ENCODE measurements around the gene TMEM132C. TPM values are rescaled to one million over a fixed set of nuclear protein-coding genes. Genes with fewer than 3 reads are reported as not detected.

Gene TMEM132C
- total RNA-seq, 2 donors from 2014 or later, result 0.26 to 0.33 TPM

DNA sequence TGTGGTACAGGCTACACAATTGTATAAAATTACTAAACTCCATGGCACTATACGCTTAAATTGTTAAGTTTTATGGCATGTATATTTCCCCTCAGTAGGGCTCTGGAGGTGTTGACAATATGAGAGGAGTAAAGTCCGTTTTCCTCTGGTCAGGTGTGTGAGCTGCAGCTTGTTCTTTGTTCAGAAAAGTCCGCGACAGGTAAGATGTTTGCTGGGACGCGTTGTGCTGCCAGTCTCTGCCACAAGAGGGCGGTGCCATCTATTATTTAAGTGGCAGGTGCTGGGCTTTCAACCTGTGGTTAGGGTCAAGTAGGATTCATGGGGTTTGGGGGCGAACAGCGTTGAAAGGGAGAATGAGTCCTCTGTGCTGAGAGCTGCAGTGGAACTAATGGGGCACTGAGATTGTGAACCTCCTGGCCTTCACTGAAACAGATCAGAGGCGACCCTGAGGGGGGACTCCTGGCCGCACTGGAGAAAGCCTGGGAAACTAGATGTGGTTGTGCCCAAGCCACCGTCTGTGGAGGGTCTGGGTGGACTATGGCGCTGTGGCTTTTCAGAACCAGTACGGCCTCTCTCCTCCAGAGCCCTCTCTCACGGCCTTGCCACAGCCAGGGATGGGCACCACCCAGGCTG, 377.8 kb downstream of the TMEM132C start:
- Mint-ChIP-seq H3K4me3 (no peak overlapping the region), H3K27ac (no peak overlapping the region), H3K36me3 (ENCODE audit: low read depth) (no peaks in the 10 kb centered on the region), H3K27me3 (ENCODE audit: insufficient read depth) (peaks cover 6% of the 10 kb centered on the region), H3K4me1 (no peaks in the 10 kb centered on the region), H3K9me3 (peaks cover 6% of the 10 kb centered on the region)
- H3K4me3 ChIP-seq (ENCODE audit: low read length), result no peak overlapping the region
- 49 to 76% methylated on average over 8 to 15 of the region's 15 CpGs for WGBS, 2 experiments (ENCODE audit: insufficient coverage in 1 of 2, insufficient read length in 1 of 2)
- DNase-seq, result peak; percentile 96
- H3K9me3 ChIP-seq (ENCODE audit: control insufficient read depth, low read length), result no peaks in the 10 kb centered on the region
- no peak overlapping the region for H3K27ac ChIP-seq (ENCODE audit: low read depth, low read length)
- no peaks in the 10 kb centered on the region for H3K36me3 ChIP-seq (ENCODE audit: control insufficient read depth, insufficient read depth, low read length)
- TF ChIP-seq, protein P1, sequence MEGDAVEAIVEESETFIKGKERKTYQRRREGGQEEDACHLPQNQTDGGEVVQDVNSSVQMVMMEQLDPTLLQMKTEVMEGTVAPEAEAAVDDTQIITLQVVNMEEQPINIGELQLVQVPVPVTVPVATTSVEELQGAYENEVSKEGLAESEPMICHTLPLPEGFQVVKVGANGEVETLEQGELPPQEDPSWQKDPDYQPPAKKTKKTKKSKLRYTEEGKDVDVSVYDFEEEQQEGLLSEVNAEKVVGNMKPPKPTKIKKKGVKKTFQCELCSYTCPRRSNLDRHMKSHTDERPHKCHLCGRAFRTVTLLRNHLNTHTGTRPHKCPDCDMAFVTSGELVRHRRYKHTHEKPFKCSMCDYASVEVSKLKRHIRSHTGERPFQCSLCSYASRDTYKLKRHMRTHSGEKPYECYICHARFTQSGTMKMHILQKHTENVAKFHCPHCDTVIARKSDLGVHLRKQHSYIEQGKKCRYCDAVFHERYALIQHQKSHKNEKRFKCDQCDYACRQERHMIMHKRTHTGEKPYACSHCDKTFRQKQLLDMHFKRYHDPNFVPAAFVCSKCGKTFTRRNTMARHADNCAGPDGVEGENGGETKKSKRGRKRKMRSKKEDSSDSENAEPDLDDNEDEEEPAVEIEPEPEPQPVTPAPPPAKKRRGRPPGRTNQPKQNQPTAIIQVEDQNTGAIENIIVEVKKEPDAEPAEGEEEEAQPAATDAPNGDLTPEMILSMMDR (conservative IDR thresholded peaks at IDR 0.05), result peak; percentile 92
- no peaks in the 10 kb centered on the region for H3K27me3 ChIP-seq (ENCODE audit: control insufficient read depth, insufficient read depth, low read length, poor library complexity, severe bottlenecking)
- no peak overlapping the region for H3K9ac ChIP-seq (ENCODE audit: extremely low read depth, low read length, poor library complexity, severe bottlenecking)
- H3K4me1 ChIP-seq (ENCODE audit: control insufficient read depth, insufficient read depth, low read length), result no peaks in the 10 kb centered on the region

DNA sequence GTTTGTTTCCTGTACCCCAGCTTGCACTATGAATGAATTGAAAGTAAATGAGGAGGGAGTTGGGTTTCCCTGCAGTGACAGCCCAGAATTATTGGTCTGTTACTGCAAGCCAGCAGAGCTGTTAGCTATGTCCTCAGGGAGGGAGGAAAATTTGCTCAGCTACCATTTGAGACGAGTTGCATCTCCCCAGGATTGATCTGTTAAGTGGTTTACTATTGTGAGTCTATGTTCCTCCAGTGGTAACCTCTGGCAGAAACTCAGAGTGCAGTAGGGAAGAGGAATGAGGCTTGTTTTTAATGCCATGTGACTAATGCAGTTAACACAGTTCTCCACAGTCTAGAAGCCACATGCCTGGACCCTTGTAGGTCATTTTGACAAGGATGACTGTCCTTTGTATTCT, 382.9 kb downstream of the TMEM132C start:
- Mint-ChIP-seq H3K4me1 (peaks cover 16% of the 10 kb centered on the region), H3K27me3 (ENCODE audit: insufficient read depth) (peaks cover 4% of the 10 kb centered on the region), H3K9me3 (peaks cover 6% of the 10 kb centered on the region), H3K4me3 (no peak overlapping the region), H3K27ac (no peak overlapping the region), H3K36me3 (ENCODE audit: low read depth) (no peaks in the 10 kb centered on the region)
- Histone ChIP-seq H3K9me3 (ENCODE audit: control insufficient read depth, low read length) (no peaks in the 10 kb centered on the region), H3K27me3 (ENCODE audit: control insufficient read depth, insufficient read depth, low read length, poor library complexity, severe bottlenecking) (no peaks in the 10 kb centered on the region), H3K36me3 (ENCODE audit: control insufficient read depth, insufficient read depth, low read length) (no peaks in the 10 kb centered on the region), H3K27ac (ENCODE audit: low read depth, low read length) (no peak overlapping the region), H3K4me1 (ENCODE audit: control insufficient read depth, insufficient read depth, low read length) (no peaks in the 10 kb centered on the region), H3K4me3 (ENCODE audit: low read length) (no peak overlapping the region), H3K9ac (ENCODE audit: extremely low read depth, low read length, poor library complexity, severe bottlenecking) (no peak overlapping the region)
- TF ChIP-seq, protein P1 (conservative IDR thresholded peaks at IDR 0.05), result no peak
- no peak for DNase-seq
- WGBS, 2 experiments (ENCODE audit: insufficient coverage in 1 of 2, insufficient read length in 1 of 2), result 55 to 80% methylated on average over 1 of the region's 1 CpG

DNA sequence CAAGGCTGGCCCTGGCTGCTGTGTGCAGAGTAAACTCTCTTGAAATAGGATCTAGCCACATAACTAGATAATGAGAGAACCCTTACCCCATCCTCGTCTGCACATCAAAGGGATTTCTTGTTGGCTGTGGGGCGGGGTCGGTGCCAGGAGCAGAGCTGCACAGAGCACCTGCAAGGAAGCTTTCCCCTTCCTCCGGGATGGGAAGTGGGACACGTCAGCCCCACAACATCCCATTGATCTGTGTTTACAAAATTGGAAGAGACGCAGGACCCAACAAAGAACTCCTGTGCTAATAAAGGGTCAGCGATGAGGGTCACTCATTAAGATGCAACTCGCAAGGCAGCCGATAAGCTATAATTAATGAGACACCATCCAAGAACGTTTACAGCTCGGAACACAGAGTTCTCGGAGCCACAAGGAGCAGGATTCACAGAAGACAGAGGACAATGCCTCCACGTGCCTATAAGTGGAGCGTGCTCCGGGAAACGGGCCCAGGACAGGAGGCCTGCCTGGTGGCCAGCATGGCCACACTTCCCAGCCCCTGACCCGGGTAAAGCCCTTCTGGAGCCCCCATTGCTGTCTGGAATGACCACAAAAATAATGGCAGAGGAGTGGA, 385.3 kb downstream of the TMEM132C start:
- DNase-seq, result no peak
- H3K36me3 Mint-ChIP-seq (ENCODE audit: low read depth), result no peaks in the 10 kb centered on the region
- Histone ChIP-seq H3K4me1 (ENCODE audit: control insufficient read depth, insufficient read depth, low read length) (no peaks in the 10 kb centered on the region), H3K36me3 (ENCODE audit: control insufficient read depth, insufficient read depth, low read length) (no peaks in the 10 kb centered on the region), H3K27ac (ENCODE audit: low read depth, low read length) (no peak overlapping the region), H3K4me3 (ENCODE audit: low read length) (no peak overlapping the region), H3K27me3 (ENCODE audit: control insufficient read depth, insufficient read depth, low read length, poor library complexity, severe bottlenecking) (no peaks in the 10 kb centered on the region), H3K9ac (ENCODE audit: extremely low read depth, low read length, poor library complexity, severe bottlenecking) (no peak overlapping the region), H3K9me3 (ENCODE audit: control insufficient read depth, low read length) (no peaks in the 10 kb centered on the region)
- TF ChIP-seq, protein P1 (conservative IDR thresholded peaks at IDR 0.05), result no peak
- H3K9me3 Mint-ChIP-seq, result peaks cover 6% of the 10 kb centered on the region
- no peak overlapping the region for H3K27ac Mint-ChIP-seq
- no peak overlapping the region for H3K4me3 Mint-ChIP-seq
- WGBS, 2 experiments (ENCODE audit: insufficient coverage in 1 of 2, insufficient read length in 1 of 2), result 89 to 96% methylated on average over 9 to 17 of the region's 17 CpGs
- H3K27me3 Mint-ChIP-seq (ENCODE audit: insufficient read depth), result peaks cover 4% of the 10 kb centered on the region
- peaks cover 23% of the 10 kb centered on the region for H3K4me1 Mint-ChIP-seq
